Hepatocyte (in vitro differentiated cells): ENCODE results near the gene TPPP2.

Source experiments
- EZH2 ChIP-seq: fragments of 200-600 bp; sonication (generic); IDR thresholded peaks from 2 replicates; pipeline ENCODE4 v1.6.1; 2016; ENCODE audit warnings: antibody characterized with exemption, mild to moderate bottlenecking, borderline replicate concordance
- EZH2phosphoT487 ChIP-seq: fragments of 200-600 bp; sonication (generic); IDR thresholded peaks from one replicate; pipeline ENCODE4 v1.6.1; 2018; ENCODE audit warnings: antibody characterized with exemption, mild to moderate bottlenecking, low read depth, moderate library complexity; ENCODE audit not compliant: unreplicated experiment, severe bottlenecking
- TF ChIP-seq, protein P1 (sequence below): fragments of 200-600 bp; sonication (generic); IDR thresholded peaks from 2 replicates; pipeline ENCODE4 v1.5.1; 2016; ENCODE audit warnings: antibody characterized with exemption, mild to moderate bottlenecking; ENCODE audit not compliant: poor library complexity

DNA sequence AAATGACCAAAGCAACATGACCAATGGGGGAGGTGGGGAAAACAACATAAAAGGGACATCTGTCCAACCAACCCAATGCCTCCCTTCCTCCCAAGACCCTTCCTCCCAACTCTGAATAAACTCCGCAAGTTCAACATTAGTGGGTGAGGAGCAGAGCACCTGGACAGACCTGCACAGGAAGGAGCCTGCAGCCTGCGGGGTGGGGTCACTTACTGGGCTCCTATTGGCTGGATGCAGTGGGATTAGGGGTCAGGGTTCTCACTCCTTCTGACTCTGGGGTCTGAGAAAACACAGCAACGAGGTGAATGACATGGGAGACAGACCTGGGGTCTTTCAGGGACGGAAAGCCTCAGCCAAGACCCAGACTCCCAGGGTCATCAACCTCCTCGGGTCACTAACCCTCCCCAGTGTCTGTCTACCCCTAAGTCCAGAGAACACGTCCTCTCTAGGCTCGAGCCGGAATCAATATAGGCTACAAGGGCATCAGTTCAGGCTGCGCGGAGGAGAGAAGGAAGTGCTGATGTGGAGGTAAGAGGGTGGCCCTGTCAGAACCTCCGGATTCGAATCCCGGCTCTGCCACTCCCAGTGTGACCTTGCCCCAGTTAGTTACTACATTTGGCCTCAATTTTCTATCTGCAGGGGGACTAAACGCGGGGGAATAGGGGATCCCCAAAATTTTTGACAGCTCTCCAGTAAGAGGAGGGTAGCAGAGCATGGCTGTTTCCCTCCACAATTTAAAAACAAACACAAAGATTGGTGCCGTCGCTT, 6.0 kb upstream of the TPPP2 start:
- TF ChIP-seq, protein P1, sequence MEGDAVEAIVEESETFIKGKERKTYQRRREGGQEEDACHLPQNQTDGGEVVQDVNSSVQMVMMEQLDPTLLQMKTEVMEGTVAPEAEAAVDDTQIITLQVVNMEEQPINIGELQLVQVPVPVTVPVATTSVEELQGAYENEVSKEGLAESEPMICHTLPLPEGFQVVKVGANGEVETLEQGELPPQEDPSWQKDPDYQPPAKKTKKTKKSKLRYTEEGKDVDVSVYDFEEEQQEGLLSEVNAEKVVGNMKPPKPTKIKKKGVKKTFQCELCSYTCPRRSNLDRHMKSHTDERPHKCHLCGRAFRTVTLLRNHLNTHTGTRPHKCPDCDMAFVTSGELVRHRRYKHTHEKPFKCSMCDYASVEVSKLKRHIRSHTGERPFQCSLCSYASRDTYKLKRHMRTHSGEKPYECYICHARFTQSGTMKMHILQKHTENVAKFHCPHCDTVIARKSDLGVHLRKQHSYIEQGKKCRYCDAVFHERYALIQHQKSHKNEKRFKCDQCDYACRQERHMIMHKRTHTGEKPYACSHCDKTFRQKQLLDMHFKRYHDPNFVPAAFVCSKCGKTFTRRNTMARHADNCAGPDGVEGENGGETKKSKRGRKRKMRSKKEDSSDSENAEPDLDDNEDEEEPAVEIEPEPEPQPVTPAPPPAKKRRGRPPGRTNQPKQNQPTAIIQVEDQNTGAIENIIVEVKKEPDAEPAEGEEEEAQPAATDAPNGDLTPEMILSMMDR: no peak
- TF ChIP-seq EZH2phosphoT487: no peak
- no peak for TF ChIP-seq EZH2
